AML-193 (cell line): ENCODE data around the gene KRT38.
A peak's percentile ranks its signal among the peaks of the same experiment; 100 is the strongest.
"Not testable (repeated sequence)": the region's sequence is repeated elsewhere in the genome, so short reads cannot be mapped to it uniquely, and the experiment has no call there.

ENCODE experiments used
- DNase-seq, 2 experiments: peaks; one replicate each; lab custom pipeline; 2025; lab: John Stamatoyannopoulos, UW

The KRT38 gene

DNA sequence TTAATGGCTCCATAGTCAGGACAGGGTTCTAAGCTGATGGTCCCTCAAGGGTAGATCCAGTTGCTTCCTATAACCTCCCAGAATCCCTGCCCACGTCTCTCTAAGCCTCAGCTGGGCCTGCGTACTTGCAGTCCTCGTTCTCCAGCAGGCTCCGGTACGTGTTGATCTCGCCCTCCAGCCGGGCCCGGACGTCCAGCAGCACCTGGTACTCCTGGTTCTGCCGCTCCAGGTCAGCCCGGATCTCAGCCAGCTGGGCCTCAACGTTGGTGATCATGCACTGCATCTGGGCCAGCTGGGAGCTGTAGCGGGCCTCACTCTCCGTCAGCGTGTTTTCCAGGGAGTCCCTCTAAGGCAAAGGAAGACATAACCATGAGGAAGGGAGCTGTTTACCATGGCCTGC lies 21.9 kb upstream of the KRT38 start:
- DNase-seq, result no peak

- DNase-seq, result no peak
These were observed 16.9 kb upstream of the KRT38 start for GRCh38 chr17:41457676-41458075.

- no peak for DNase-seq
These were observed 15.4 kb upstream of the KRT38 start for GRCh38 chr17:41456204-41456603.

DNA sequence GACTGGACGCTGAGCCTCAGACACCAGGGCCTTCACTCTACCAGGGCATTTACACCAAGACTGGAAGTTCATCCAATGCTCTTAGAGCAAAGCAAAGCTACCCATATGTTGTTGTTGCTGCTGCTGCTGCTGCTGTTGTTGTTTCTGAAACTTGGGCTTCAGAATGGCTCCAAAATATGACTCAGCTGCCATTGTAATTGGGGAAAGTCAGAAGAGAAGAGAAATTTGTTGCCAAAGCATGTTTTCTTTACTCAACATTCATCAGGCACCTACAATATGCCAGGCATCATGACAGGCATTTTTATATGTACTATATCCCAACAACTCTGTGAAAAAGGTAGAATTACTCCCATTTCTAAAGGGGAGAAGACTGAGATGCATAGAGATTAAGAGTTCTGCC lies 14.5 kb upstream of the KRT38 start:
- DNase-seq, result no peak

- no peak for DNase-seq
These were observed 12.3 kb upstream of the KRT38 start for GRCh38 chr17:41453066-41453465.

GRCh38 chr17:41452281-41452680 lies 11.5 kb upstream of the KRT38 start:
- peak; percentile 72 to 76 for DNase-seq

- DNase-seq, result no peak
These were observed 10.5 kb upstream of the KRT38 start for GRCh38 chr17:41451154-41451728.

DNA sequence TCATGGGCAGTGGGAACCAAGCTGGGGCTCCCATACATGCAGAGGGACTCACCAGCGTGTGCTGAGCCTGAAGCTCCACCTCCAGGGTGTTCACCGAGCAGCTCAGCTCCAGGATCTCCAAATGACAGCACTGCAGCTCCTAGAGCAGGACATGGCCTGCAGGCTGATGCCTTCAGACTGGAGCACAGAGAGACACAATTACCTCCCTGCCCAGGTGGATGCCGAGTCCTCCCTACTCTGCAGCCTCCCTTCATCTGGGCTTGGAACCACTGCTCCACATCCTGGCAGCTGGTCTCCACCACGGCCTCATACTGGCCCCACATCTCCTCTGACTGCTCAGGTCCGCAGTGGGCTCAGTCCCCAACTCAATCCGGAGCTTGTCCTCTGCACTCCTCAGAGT lies 8.2 kb upstream of the KRT38 start:
- DNase-seq, result no peak

DNA sequence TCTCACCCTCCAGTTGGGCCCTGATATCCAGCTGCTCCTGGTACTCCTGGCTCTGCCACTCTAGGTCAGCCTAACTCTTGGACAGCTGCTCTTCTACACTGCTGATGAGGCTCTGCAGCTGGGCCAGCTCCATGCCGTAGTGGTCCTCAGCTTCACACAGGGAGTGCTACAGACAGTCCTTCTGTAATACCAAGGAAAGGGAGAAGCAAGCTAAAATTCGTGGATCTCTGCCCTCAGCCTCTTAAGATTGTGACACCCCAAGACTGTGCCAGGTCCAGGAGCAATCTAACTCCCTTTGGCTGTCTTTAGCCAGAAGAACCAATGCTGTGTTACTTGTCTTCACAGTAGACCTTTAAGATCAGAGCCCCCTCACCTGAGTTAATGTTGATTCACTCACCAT lies 7.7 kb upstream of the KRT38 start:
- no peak for DNase-seq

GRCh38 chr17:41446806-41447205 lies 6.0 kb upstream of the KRT38 start:
- DNase-seq, result no peak

- no peak for DNase-seq
These were observed 3.9 kb upstream of the KRT38 start for GRCh38 chr17:41444640-41445039.

DNA sequence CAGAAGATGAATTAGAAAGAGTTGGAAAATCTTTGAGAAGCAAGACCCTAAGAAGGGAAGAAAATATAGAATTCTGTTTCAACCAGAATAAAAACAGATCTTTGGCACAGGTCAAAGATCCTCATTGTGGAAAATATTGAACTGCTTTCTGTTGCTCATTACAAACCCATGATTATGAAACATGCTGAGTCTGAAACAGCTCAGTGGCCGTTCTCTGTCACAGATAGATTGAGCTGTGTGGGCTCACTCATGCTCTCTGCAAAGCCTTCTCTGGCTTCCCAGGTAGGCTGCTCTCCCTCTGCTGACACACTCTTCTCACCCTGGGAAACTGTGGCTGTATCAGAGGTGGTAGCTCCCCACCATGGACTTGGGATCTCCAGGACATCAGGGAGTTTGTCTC lies 3.4 kb upstream of the KRT38 start:
- peak; percentile 7 to 21 for DNase-seq

DNA sequence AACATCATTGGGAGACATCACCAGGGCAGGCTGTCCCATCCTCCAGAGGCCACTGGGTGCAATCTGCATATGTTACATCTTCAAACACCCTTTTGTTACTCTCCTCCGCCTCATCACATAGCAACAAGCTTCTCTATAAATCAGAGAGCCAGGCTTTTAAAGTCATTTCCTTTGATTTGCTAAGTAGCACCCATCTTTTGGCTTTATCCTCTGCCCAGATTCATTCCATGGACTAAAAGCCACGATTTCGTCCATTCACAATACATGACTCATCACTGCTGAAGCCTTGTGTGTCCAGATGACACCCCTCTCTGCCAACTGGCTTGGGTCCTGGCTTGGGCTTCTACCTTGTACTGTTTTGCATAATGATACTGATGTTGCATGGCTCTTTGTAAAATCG lies 2.0 kb upstream of the KRT38 start:
- no peak for DNase-seq

GRCh38 chr17:41439375-41439774 lies 1.4 kb downstream of the KRT38 start:
- peak; percentile 89 to 90 for DNase-seq

- no peak for DNase-seq
These were observed 3.0 kb downstream of the KRT38 start for GRCh38 chr17:41437769-41438168.

GRCh38 chr17:41437254-41437653 lies 3.5 kb downstream of the KRT38 start:
- DNase-seq, result no peak

DNA sequence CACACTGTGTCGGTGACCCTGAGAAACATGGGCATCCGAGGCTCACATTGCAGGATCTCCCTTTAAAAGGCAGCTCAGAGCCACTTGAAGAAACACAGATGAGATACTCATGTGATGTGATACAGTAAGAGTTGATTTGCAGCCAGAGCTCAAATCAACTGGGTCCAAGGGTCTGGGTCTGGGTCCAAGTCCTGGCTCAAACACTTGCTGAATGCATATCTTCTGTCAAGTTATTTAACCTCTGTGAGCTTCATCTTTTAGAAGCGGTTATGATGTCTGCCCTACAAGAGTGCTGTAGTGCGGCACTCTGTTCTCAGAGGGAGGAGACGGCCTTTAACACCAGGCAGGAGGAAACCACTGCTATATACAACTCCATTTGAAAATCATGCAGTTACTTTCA lies 6.4 kb downstream of the KRT38 start:
- DNase-seq, result no peak

GRCh38 chr17:41434005-41434404 lies 6.8 kb downstream of the KRT38 start:
- DNase-seq, result no peak

DNA sequence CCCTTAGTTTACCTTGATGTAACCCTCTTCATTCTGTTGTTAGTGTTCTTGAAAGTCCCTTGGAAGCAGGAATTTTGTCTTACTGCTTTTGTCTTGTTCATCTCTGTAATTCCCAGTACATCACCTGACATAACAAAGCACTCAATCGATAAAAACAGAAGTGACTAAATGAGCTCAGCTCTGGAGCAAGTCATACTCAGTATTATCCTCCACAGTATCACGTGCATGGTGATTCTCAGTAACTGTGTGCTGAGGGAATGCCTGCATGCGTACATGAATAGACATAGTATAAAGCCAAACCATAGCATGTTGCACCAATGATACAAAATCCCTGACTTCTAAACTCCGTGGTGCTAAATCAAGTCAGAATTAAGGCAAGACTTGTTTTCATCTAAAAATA lies 7.2 kb downstream of the KRT38 start:
- DNase-seq, result no peak

- not testable (repeated sequence) for DNase-seq
These were observed 10.4 kb downstream of the KRT38 start for GRCh38 chr17:41430376-41430775.

GRCh38 chr17:41429667-41430066 lies 11.1 kb downstream of the KRT38 start:
- no peak for DNase-seq

- DNase-seq, result no peak
These were observed 12.0 kb downstream of the KRT38 start for GRCh38 chr17:41428591-41429291.

DNA sequence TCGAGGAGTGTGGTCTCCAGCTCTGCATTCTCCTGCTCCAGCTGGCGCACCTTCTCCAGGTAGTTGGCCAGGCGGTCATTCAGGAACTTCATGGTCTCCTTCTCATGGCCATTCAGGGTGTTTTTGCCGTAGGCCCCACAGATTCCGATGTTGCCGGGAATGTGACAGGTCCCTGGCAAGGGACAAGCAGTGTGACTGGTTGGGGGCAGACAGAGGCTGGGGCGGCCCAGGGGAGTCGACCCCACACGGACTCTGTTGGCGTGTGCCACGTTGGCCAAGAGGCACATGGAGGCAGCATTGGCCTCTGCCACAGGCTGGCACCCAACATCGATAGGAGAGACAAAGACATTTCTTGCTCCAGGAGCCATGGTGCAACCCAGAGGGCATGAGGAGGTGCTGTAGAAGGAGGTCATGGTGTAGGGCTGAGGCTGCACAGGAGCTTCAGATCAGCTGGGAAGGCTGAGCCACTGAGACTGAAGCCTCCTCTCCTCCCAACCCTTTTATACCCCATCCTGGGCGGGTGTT lies 16.6 kb downstream of the KRT38 start, which contains the start of gene KRT37:
Gene KRT37, minus strand, starts transcription at position 475 of the 525 bp plus-strand sequence. Its CDS starts 62 bp downstream, at position 413.
- DNase-seq, result no peak

DNA sequence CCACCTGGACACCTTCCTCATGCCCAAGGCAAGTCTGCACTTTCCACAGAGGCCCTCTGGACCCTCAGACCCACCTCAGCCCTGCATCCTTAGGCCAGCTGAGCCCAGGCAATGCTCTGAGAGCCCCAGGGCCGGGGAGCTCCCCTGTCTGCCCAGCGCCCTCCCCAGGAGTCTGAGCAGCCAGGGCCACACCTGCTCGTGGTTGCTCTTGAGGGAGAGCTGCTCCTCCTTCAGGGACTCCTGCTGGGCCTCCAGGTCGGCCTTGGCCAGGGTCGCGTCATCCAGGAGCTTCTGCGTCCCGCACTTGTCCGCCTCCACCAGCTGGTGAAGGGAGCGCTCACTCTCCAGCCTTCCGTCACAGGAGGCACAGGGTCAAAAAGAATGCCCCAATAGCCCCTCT lies 18.2 kb downstream of the KRT38 start:
- DNase-seq, result not testable (repeated sequence)
